HEK293 (cell line): ENCODE measurements around the gene JAKMIP1.

Experiments
- ZFP41 ChIP-seq: fragments of 450-650 bp; formaldehyde crosslinking; IDR thresholded peaks from 2 replicates; pipeline ENCODE4 v1.5.1; 2016; ENCODE audit warnings: missing biosample characterization, missing genetic modification characterization, borderline replicate concordance
- ZNF121 ChIP-seq: fragments of 450-650 bp; formaldehyde crosslinking; IDR thresholded peaks from 2 replicates; pipeline ENCODE4 v1.5.1; 2016; ENCODE audit warnings: missing biosample characterization, missing genetic modification characterization
- ZNF157 ChIP-seq: fragments of 450-650 bp; formaldehyde crosslinking; IDR thresholded peaks from 2 replicates; pipeline ENCODE4 v1.5.1; 2016; ENCODE audit warnings: missing biosample characterization, missing genetic modification characterization
- ZNF184 ChIP-seq: fragments of 450-650 bp; IDR thresholded peaks from 2 replicates; pipeline ENCODE4 v1.5.1; 2018; ENCODE audit warnings: missing biosample characterization, mild to moderate bottlenecking, missing genetic modification characterization
- TF ChIP-seq, protein P1 (sequence below): fragments of 450-650 bp; formaldehyde crosslinking; optimal IDR thresholded peaks from 2 replicates; pipeline ENCODE3; 2016; ENCODE audit warnings: missing biosample characterization, mild to moderate bottlenecking, missing genetic modification characterization

DNA sequence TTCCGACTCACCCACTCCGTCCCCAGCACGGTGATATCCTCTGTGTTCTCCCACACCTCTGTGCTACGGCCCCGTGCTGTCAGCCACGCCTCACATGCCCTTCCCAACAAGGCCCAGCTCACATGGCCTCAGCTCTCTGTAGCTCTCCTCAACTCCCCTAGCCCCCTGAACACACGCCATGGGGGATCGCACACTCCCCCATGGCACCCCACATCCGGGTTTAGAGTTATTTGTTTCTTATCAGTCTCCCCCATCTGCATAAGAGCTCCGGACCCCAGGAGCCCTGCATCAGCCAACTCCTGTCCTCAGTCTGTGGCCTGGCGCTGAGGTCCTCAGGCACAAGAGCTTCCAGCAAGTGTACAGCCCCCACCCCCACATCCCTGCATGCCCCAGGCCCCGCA, 189.1 kb downstream of the JAKMIP1 start:
- TF ChIP-seq, protein P1, sequence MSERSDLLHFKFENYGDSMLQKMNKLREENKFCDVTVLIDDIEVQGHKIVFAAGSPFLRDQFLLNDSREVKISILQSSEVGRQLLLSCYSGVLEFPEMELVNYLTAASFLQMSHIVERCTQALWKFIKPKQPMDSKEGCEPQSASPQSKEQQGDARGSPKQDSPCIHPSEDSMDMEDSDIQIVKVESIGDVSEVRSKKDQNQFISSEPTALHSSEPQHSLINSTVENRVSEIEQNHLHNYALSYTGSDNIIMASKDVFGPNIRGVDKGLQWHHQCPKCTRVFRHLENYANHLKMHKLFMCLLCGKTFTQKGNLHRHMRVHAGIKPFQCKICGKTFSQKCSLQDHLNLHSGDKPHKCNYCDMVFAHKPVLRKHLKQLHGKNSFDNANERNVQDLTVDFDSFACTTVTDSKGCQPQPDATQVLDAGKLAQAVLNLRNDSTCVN, result no peak
- no peak for TF ChIP-seq ZNF184 (tag by site-specific recombination)
- no peak for TF ChIP-seq ZNF121 (tag by site-specific recombination)
- no peak for TF ChIP-seq ZFP41 (tag by site-specific recombination)
- TF ChIP-seq ZNF157 (tag by site-specific recombination), result no peak
